Ascending aorta (tissue), 2 donors: ENCODE measurements around the gene HNRNPDL. TPM values are rescaled to one million over a fixed set of nuclear protein-coding genes. Genes with fewer than 3 reads are reported as not detected.

Experiments
- DNase-seq, 2 donors: peaks; one replicate each; pipeline ENCODE4 v3.0.0-alpha.2; 2019; ENCODE audit warnings: low spot score in 2 of 2
- H3K27ac ChIP-seq, 2 donors: fragments of 200-600 bp; sonication (generic); one replicate each; pipeline ENCODE4 v1.5.1; 2016 to 2017; ENCODE audit warnings: mild to moderate bottlenecking in 1 of 2
- H3K27me3 ChIP-seq: fragments of 200-600 bp; sonication (generic); one replicate; pipeline ENCODE4 v1.5.1; 2017
- H3K36me3 ChIP-seq, 2 donors: fragments of 200-600 bp; sonication (generic); one replicate each; pipeline ENCODE4 v1.5.1; 2016
- H3K4me1 ChIP-seq, 2 donors: fragments of 200-600 bp; sonication (generic); one replicate each; pipeline ENCODE4 v1.5.1; 2016 to 2017; ENCODE audit warnings: mild to moderate bottlenecking in 1 of 2
- H3K4me3 ChIP-seq, 2 donors: fragments of 200-600 bp; sonication (generic); one replicate each; pipeline ENCODE4 v1.5.1; 2016 to 2017; ENCODE audit warnings: mild to moderate bottlenecking in 1 of 2
- H3K9me3 ChIP-seq, 2 donors: fragments of 200-600 bp; sonication (generic); one replicate each; pipeline ENCODE4 v1.5.1; 2016
- CTCF ChIP-seq, 3 experiments: fragments of 200-600 bp in 2 of 3; fragments of 450-650 bp in 1 of 3; sonication (generic) in 2 of 3; IDR thresholded peaks; one replicate each; pipeline ENCODE4 v1.5.1; 2016 to 2019; ENCODE audit warnings: antibody characterized with exemption in 3 of 3, mild to moderate bottlenecking in 1 of 3, moderate library complexity in 1 of 3
- intact Hi-C: fragments of 100-400 bp; cut with DNase I; formaldehyde crosslinking; loops from one replicate; pipeline ENCODE4 v1.15.1; 2023
- total RNA-seq: library from RNA; depleted of rRNA; stranded (reverse); fragments of >200 nt; gene quantifications from one replicate; pipeline ENCODE4 v1.1.0, GENCODE V29; 2016

HNRNPDL gene
- total RNA-seq, 1 donor from 2014 or later, result 73.9 TPM

GRCh38 chr4:82457266-82457665 lies 27.0 kb upstream of the HNRNPDL start:
- no peaks in the 10 kb centered on the region for H3K9me3 ChIP-seq
- no peak for TF ChIP-seq CTCF (IDR thresholded peaks at IDR 0.05)
- H3K4me1 ChIP-seq, result no peaks in the 10 kb centered on the region
- H3K27ac ChIP-seq, result no peak overlapping the region
- H3K27me3 ChIP-seq, result no peaks in the 10 kb centered on the region
- intact Hi-C loops, result no loop called here
- no peak for DNase-seq
- no peak overlapping the region for H3K4me3 ChIP-seq
- H3K36me3 ChIP-seq, result peaks cover 30 to 60% of the 10 kb centered on the region in 2 donors

DNA sequence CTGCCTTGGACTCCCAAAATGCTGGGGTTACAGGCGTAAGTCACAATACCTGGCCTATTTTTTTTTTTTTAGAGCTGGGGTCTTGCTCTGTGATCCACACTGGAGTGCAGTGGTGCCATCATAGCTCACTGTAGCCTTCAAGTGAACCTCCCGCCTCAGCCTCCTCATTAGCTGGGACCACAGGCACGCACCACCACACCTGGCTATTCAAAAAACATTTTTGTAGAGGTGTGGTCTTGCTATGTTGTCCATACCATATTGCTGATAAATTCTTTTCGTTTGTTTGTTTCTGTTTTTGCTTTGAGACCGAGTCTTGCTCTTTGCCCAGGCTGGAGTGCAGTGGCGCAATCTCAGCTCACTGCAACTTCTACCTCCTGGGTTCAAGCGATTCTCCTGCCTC lies 21.8 kb upstream of the HNRNPDL start:
- no peak for TF ChIP-seq CTCF (IDR thresholded peaks at IDR 0.05)
- Histone ChIP-seq H3K4me3 (no peak overlapping the region), H3K36me3 (peaks cover 31 to 60% of the 10 kb centered on the region in 2 donors), H3K4me1 (no peaks in the 10 kb centered on the region), H3K9me3 (no peaks in the 10 kb centered on the region), H3K27ac (no peak overlapping the region), H3K27me3 (no peaks in the 10 kb centered on the region)
- intact Hi-C loops, result no loop called here
- no peak for DNase-seq

- no peaks in the 10 kb centered on the region for H3K4me1 ChIP-seq
- no peaks in the 10 kb centered on the region for H3K9me3 ChIP-seq
- H3K27ac ChIP-seq, result no peak overlapping the region
- intact Hi-C loops, result no loop called here
- H3K27me3 ChIP-seq, result no peaks in the 10 kb centered on the region
- H3K36me3 ChIP-seq, result peaks cover 31 to 52% of the 10 kb centered on the region in 2 donors
- TF ChIP-seq CTCF (IDR thresholded peaks at IDR 0.05), result no peak
- H3K4me3 ChIP-seq, result no peak overlapping the region
- DNase-seq, result no peak
Observed at GRCh38 chr4:82450966-82451755, 20.9 kb upstream of the HNRNPDL start.

DNA sequence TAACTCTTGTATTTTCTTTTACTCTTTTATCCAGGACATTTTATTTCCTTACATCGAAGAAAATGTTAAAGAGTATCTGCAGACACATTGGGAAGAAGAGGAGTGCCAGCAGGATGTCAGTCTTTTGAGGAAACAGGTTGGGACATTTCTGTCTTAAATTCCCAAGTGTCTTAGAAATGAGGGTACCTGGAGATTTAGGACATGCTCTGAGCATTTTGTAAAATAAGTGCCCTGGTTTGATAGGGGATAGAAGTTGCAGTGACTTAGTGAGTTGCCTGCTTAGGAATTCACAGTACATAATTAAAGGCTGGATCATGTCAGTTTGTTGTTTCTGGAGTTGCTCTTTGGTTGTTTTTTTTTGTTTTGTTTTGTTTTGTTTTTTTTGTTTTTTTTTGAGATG lies 17.6 kb upstream of the HNRNPDL start:
- H3K4me1 ChIP-seq, result no peaks in the 10 kb centered on the region
- no peak overlapping the region for H3K27ac ChIP-seq
- H3K27me3 ChIP-seq, result no peaks in the 10 kb centered on the region
- intact Hi-C loops, result no loop called here
- TF ChIP-seq CTCF (IDR thresholded peaks at IDR 0.05), result no peak
- H3K4me3 ChIP-seq, result no peak overlapping the region
- H3K36me3 ChIP-seq, result peaks cover 26 to 42% of the 10 kb centered on the region in 2 donors
- no peak for DNase-seq
- no peaks in the 10 kb centered on the region for H3K9me3 ChIP-seq

DNA sequence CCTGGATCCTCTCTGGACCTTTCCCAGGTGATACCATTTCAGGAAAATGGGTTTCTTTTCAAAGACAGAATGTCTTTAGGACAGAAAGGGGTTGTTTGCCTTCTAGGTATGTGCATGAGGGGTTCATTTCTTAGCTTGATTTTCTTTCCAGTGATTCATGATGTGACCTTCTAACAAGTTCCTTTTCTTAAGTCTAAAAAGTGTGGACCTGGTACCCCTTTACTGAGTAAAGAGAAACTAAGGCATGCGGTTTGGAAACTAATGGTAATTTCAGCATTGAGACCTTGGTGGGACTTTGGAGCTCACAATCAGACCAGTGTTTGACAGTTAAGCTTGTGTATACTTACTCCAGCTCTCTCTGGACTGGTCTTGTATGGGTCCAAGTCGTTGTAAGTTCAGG lies 8.8 kb upstream of the HNRNPDL start:
- Histone ChIP-seq H3K4me1 (no peaks in the 10 kb centered on the region), H3K36me3 (no peaks in the 10 kb centered on the region), H3K27ac (no peak overlapping the region), H3K9me3 (no peaks in the 10 kb centered on the region), H3K27me3 (no peaks in the 10 kb centered on the region), H3K4me3 (no peak overlapping the region)
- intact Hi-C loops, result no loop called here
- no peak for TF ChIP-seq CTCF (IDR thresholded peaks at IDR 0.05)
- no peak for DNase-seq
